ENCODE results near the gene KDM4C. TPM values are rescaled to one million over a fixed set of nuclear protein-coding genes. Genes with fewer than 3 reads are reported as not detected.

Gene KDM4C
- total RNA-seq, 2 donors from 2014 or later = 13.2 to 18.1 TPM

DNA sequence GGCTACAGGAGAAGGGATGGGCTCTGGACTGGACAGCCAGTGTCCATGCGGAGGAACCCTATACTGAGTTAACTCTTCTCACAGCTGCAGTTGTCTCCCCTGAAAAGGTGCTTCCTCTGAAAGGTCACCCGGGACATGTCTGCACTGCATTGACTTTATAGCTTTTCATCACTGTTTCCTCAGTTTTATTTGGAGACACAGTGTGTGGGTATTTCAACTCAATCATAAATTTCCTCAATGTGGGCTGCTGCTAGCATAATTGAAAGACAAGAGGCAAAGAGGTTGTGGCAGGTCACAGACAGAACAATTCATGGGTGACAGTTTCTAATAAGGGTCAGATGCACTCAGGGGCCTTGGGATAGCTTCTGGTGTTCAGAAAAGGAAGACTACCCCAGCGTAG lies 336.8 kb downstream of the KDM4C start:
- ATAC-seq (no peak), DNase-seq (no peak)
- intact Hi-C loops (cut with DNase I) = no loop called here

DNA sequence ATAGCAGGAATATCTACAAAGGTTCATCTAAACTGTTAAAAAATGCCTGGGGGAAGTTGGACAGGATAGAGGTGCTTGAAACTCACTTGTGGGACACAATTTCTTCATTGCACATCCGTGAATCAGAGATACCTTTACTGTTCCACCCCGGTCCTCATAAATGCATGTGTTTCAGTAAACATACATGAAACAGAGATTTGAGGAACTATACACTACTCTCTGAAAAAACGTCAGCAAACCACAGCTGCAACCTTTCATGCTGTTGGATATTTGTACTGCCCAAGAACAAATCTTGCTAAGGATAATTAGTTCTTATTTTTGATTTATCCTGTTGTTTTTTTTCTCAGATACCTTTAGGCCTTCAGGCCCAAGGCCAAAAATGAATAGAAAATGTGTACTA lies 337.3 kb downstream of the KDM4C start:
- DNase-seq = no peak
- ATAC-seq = no peak
- intact Hi-C loops (cut with DNase I) = no loop called here

DNA sequence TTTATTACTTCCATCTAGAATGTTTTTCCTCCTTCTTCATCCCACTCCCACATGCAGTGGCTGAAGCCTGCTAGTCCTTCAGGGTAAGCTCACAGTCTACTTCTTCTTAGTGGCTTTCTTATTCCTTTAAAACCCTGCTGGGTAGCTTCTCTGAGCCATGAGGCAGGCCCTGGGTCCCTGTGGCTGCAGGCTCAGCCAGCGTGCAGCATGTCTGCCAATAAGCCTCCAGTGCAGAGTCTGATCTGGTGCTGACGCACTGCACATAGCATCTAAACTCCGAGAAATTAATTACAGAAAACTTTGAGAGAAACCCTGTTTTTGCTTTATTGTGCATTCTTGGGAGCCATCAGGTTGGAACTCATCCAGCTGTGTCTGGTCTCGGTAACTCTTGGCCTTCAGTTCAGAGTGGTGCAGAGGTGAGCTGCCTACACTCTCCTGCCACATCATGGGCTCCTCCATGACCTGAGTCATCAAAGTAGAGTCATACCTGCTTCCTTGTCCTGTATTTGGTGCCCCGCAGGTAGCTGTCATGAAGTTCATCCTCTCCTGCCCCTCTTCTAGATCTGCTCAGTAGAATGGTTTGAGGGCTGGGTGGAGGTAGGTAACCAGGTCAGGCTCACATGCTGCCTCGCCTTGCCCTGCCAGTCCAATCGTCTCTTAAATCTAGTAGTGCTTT lies 339.4 kb downstream of the KDM4C start:
- intact Hi-C loops (cut with DNase I) = no loop called here
- ATAC-seq (peak in 1 of 2 donors; percentile 55), DNase-seq (no peak)

GRCh38 chr9:7097785-7098752 lies 340.3 kb downstream of the KDM4C start:
- intact Hi-C loops (cut with DNase I) = no loop called here
- DNase-seq = no peak
- peak in 1 of 2 donors; percentile 67 for ATAC-seq

DNA sequence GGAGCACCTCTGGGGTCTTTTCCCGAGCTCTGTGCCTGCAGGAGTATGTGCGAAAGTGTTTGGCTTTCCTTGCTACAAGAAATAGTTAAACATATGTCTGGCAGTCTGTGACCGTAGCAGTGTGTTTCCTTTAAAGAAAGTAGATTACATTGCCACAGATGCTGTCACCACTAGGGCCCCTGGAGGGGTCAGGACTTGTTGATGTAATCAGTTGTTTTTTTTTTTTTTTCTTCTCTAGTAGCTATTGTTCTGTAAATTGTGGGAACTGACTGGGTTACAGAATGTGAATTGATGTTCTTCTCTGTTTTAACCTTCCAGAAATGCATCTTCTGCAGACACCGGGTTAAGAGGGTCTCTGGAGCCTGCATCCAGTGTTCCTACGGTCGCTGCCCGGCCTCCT lies 345.6 kb downstream of the KDM4C start:
- ATAC-seq (no peak), DNase-seq (no peak)
- intact Hi-C loops (cut with DNase I) = no loop called here

- no peak for DNase-seq
Observed at GRCh38 chr9:7103771-7104170, 346.0 kb downstream of the KDM4C start.

GRCh38 chr9:7104625-7105024 lies 346.9 kb downstream of the KDM4C start:
- intact Hi-C loops (cut with DNase I) = no loop called here
- DNase-seq = no peak
- no peak for ATAC-seq

More at GRCh38 chr9:7103771-7104170, 346.0 kb downstream of the KDM4C start:
- no peak for ATAC-seq
- intact Hi-C loops (cut with DNase I) = no loop called here

DNA sequence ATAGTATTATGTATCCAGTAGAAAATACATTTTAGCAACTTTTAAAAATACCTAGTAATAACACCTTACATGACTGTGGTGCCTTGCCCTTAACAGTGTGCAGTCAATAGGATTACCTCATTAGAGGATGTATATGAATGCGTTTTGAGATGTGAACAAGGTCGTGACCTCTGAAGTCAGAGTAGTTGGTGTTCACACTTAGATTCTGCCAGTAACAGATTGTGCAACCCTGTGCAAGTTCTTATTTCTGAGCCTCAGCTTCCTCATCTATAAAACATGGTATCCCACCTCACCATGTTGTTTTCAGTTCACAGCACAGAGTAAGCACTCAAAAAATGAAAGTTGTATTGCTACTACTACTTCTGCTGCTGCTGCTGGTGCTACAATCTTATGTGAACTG lies 347.3 kb downstream of the KDM4C start:
- ATAC-seq = no peak
- DNase-seq = no peak
- intact Hi-C loops (cut with DNase I) = no loop called here

DNA sequence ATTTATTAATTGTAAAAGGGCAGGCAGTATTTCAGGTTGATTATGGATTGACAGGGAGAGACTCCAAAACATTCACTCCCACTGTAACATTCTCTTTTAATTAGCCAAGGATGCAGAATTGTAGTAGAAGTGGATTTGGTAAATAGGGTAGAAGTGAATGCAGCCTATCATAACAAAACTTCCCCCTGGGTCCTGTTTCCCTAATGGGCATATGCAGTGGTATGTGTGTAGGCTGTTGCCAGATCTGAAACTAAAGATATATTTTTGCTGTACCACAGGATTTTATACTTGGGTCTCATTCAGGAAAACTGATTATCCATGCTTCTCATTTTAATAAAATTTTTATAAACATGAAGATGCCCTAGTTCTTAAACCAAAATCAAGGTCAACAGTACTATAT lies 351.2 kb downstream of the KDM4C start:
- intact Hi-C loops (cut with DNase I) = no loop called here
- DNase-seq = no peak
- ATAC-seq = no peak

DNA sequence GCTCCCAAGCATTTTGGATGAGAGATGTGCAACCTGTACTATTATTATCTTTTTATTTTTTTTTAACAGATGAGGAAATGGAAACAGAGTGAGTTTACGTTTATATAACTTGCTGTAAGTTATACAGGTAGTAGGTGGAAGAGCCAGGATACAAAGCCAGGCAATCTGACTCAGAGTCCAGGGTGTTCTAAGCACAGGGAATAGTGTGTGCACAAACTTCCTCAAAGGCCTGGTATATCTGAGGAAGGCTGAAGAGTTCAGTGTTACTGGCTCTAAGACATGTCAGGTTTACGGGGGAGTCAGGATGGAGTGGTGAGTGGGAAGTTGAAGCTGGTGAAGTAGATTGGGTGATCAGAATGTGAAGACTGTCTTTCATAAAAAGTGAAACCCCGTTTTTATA lies 353.6 kb downstream of the KDM4C start:
- ATAC-seq (no peak), DNase-seq (no peak)
- intact Hi-C loops (cut with DNase I) = no loop called here

- no peak for DNase-seq
- ATAC-seq = no peak
- intact Hi-C loops (cut with DNase I) = no loop called here
Observed at GRCh38 chr9:7115606-7116005, 357.8 kb downstream of the KDM4C start.

DNA sequence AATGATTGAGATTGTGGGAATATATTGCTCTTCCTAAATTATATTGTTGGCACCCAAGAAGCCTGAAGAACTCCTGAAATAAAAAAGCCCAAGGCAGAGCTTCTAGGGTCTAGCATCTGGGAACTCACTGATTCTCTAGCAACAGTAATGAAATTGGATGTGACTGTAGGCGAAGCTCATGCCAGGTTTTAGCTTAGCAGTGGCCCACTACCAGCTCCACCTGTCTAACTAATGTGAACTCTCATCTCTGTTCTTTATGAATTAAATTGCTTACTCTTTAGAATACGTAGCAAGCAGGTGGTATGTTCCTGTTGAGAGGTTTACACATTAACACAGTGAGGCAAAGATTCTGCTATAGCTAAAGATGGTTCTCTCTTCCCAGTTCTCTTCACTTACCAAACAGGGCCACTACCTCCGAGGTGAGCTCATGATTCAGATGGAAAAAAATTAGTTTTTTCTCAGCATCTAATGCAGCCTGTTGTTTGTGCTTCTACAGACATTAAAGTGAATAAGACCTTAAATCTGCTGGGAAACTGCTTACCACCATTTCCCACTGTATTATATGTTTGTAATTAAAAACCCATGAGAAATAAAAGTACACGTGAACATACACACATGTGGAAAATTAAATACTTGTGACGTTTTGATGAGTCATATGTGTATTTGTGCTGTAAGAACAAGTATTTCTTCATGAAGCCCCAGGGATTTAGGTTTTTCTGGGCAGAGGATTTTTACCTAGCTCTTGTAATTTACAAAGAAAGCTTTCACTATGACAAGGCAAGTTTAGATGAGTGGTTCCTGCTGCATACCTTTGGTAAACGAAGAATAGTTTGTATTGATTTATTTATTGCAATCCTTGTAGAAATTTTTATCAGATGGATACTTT lies 360.1 kb downstream of the KDM4C start:
- ATAC-seq = no peak

GRCh38 chr9:7118633-7119032 lies 360.9 kb downstream of the KDM4C start:
- DNase-seq (no peak), ATAC-seq (no peak)
- intact Hi-C loops (cut with DNase I) = no loop called here

More for the DNA sequence above, 360.1 kb downstream of the KDM4C start:
- intact Hi-C loops (cut with DNase I) = no loop called here
- DNase-seq = no peak

- DNase-seq (no peak), ATAC-seq (no peak)
- intact Hi-C loops (cut with DNase I) = no loop called here
Observed at GRCh38 chr9:7119612-7120011, 361.8 kb downstream of the KDM4C start.

DNA sequence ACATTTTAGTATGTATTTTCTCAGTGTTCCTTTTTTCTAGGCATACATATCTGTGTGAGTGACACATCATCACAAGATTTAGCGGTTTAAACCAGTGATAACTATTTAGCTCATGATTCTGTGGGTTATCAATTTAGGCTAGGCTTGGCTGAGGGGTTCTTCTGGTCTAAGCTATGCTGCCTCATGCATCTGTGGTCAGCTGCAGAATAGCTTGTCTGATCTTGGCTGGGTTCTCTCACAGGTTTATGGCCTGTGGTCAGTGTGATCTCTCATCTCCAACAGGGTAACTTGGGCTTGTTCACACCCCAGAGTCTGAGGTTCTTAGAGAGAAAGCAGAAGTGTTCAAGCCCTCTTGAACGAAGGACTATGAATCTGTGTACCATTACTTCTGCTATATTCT lies 363.3 kb downstream of the KDM4C start:
- ATAC-seq (no peak), DNase-seq (no peak)
- intact Hi-C loops (cut with DNase I) = no loop called here

- DNase-seq (no peak), ATAC-seq (no peak)
- intact Hi-C loops (cut with DNase I) = no loop called here
Observed at GRCh38 chr9:7121664-7122063, 363.9 kb downstream of the KDM4C start.

GRCh38 chr9:7123743-7124142 lies 366.0 kb downstream of the KDM4C start:
- DNase-seq = no peak
- ATAC-seq = no peak
- intact Hi-C loops (cut with DNase I) = no loop called here

DNA sequence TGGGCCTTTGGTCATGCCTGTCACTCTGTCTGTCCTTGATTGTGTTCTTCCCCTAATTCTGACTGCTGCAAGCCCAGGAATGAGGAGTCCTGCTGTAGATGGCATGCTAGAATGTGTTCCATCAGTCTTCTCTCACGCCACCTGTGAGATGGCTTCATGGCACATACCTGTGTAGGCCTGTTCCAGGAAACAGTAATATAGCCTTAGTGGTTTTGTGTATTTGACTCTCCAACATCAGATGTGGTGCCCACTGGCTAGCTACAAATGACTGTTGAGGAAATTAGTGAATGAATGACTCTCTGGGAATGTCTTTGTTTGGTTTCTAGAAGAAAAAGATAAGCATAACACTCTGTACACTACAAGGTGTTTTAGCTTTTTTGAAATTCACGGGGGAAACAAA lies 367.5 kb downstream of the KDM4C start:
- intact Hi-C loops (cut with DNase I) = no loop called here
- DNase-seq = no peak
- ATAC-seq = no peak

GRCh38 chr9:7129391-7129790 lies 371.6 kb downstream of the KDM4C start:
- DNase-seq (no peak), ATAC-seq (no peak)
- intact Hi-C loops (cut with DNase I) = no loop called here
